HG03095 (cell line): ENCODE measurements around the gene RTEL1.

Experiments used
- ATAC-seq: cut with Tn5 transposase; IDR thresholded peaks from one replicate; pipeline ENCODE4 v1.9.1; 2021; ENCODE audit warnings: moderate library complexity; ENCODE audit not compliant: unreplicated experiment

RTEL1 gene

DNA sequence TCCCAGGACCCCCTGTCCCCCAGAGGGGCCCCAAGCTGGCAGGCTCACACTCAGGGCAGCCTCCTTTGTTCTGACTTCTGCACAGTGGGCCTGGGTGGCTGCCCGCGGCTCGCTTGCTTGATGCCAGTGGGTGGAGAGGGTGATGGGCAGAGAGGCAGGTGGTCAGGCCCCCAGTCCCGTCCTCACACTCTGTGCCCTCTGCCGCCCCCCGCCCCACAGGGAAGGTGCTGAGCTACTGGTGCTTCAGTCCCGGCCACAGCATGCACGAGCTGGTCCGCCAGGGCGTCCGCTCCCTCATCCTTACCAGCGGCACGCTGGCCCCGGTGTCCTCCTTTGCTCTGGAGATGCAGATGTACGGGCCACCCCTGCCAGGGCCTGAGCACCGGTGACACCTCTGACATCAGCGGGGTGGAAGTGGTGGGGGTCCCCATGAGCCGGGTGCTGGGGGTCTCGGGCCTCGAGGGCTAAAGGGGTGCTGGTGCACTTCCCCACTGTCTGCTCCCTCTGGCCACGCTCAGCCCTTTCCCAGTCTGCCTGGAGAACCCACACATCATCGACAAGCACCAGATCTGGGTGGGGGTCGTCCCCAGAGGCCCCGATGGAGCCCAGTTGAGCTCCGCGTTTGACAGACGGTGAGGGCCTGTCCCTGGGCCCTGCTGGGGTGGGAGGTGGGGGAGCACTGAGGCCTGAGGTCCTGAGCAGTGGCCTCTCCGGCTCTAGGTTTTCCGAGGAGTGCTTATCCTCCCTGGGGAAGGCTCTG, 29.5 kb downstream of the RTEL1 start:
- no peak for ATAC-seq

DNA sequence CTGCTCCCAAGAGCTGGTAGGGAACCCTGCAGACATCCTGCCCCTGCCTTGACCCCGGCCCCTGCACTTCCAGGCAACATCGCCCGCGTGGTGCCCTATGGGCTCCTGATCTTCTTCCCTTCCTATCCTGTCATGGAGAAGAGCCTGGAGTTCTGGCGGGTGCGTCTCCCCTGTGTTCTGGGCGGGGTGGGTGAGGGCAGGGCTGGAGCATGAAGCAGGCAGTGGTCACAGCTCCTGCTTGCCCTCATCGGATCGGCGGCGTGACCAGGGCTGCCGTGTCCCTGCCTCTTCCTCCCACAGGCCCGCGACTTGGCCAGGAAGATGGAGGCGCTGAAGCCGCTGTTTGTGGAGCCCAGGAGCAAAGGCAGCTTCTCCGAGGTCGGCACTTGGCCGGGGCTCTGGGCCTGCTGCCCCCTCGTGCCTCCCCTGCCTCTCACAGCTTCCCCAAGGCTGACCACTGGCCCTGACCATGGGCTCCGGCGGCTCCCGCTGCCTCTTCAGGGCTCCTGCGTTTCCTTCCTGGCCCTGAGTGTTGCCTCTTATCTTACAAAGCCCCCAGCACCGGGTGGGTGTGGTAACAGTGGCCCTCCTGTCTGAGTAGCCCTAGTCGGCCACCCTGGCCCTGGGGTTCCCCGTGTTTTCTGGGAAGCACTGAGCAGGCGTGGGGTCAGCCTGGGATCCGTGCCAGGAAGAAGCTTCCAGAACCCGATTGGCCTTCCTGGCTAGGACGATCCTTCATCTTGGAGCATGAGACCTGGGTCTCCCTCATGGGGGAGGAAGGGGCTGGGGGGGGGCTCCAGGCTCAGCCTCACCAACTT, 30.3 kb downstream of the RTEL1 start:
- no peak for ATAC-seq

DNA sequence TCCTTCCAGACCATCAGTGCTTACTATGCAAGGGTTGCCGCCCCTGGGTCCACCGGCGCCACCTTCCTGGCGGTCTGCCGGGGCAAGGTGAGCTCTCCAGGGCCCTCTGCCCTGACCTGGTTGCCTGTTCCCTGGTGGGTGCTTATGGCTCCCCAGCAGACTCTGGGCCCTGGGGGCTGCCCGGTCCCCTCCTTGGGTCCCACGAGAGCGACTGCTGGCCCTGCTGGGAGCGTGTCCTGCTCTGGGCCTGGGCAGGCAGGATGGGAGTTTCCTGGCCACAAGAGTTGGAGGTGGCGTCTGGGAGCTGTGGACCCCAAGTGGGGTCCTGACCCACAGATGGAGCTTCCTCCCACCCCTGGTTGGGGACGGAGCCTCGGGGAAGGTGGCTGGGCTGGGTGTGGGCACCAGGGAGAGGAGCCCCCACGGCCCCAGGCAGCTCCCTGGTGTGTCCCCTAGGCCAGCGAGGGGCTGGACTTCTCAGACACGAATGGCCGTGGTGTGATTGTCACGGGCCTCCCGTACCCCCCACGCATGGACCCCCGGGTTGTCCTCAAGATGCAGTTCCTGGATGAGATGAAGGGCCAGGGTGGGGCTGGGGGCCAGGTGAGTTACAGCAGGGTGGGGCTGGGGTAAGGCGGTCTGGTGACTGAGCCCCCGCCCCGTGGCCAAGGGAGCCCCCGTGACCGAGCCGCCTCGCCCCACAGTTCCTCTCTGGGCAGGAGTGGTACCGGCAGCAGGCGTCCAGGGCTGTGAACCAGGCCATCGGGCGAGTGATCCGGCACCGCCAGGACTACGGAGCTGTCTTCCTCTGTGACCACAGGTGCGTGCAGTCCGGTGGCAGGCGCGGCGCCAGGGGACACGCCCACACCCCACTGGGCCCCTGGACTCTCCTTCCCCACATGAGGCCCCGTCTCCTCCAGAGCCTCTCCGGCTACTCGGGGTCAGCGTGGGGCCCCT, 31.2 kb downstream of the RTEL1 start:
- no peak for ATAC-seq

DNA sequence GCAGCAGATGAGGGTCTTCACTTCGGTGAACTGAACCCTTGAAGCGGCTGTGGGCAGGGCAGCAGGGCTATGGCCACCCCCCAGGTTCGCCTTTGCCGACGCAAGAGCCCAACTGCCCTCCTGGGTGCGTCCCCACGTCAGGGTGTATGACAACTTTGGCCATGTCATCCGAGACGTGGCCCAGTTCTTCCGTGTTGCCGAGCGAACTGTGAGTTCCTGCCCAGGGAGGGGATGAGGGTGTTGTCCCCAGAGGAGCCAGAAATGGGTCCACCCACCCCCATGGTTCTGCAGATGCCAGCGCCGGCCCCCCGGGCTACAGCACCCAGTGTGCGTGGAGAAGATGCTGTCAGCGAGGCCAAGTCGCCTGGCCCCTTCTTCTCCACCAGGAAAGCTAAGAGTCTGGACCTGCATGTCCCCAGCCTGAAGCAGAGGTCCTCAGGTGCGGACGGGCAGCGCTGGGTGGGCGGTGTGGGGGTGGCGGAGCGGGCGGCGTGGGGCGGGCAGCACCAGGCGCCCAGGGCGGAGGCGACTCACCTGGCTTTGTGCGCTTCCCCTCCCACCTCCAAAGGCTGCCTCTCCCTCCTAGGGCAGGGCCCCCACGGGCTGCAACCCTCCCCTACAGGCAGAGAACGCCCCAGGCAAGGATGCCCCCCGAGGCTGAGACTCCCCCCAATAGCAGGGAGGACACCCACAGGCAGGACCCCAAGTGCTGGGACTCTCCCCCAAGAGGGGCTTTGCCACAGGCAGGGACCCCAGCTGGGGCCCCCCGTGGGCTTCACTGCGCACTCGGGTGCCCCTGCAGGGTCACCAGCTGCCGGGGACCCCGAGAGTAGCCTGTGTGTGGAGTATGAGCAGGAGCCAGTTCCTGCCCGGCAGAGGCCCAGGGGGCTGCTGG, 32.1 kb downstream of the RTEL1 start:
- no peak for ATAC-seq

DNA sequence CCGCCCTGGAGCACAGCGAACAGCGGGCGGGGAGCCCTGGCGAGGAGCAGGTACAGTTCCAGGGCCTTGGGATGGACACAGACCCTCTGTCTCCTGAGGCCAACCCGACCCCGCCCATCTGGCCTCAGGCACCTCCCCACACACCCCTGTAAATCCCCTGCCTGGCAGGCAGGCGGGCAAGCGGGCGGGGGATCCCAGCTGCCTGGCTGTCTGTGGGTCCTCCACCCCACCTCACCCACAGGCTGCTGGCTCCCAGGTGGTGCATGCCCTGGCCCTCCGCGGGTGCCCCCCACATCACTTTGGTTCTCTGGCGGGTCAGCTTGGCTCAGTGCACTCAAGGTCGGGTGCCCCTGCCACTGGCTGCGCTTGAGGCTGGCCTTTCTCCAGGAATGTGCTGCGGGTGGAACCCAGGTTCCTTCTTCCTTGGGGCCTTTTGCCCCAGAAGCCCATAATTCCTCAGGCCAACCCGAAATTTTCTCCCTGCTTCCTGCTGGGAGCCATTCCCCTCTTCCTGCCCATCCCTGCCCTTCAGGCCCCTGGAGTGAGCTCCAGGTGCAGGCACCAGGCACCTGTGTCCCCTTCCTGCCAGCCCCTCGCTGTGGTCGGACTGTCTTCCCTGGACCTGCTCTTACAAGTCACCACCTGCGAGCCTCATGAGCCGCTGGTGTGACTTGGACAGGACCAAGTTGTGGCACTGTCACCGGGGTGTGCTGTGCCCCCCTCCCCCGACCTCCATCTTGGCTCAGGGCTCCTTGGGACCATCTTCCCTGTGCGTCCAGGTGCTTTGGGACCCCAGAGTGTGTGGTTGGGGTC, 33.0 kb downstream of the RTEL1 start:
- ATAC-seq, result no peak

DNA sequence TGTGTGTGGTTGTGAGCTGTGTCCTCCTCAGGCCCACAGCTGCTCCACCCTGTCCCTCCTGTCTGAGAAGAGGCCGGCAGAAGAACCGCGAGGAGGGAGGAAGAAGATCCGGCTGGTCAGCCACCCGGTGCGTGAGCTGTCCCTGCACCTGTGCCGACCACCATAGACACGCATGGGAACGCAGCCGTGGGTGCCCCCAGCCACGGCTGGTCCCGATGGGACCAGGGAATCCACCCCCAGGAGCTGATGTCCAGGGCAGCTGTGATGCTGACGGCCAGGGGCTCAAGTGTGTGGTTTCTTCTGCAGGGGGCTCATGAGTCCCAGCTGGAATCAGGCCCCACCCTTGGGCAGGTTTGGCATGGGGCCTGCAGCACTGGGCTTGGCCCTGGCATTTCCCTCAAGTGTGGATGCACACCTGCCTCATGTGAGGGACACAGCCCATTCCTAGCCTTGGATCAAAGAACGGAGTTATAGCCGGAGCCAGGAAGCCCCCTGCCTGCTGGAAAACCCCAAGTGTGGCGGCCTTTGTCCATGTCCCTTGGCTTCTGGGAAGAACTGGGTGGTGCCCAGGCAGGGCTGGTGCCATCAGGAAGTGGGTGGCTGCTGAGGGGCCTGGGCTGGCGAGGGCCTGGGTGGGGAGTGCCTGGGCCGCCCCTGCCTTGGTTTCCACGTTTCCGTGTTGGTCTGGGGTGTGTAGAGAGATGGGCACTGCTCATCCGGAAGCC, 33.8 kb downstream of the RTEL1 start:
- no peak for ATAC-seq

DNA sequence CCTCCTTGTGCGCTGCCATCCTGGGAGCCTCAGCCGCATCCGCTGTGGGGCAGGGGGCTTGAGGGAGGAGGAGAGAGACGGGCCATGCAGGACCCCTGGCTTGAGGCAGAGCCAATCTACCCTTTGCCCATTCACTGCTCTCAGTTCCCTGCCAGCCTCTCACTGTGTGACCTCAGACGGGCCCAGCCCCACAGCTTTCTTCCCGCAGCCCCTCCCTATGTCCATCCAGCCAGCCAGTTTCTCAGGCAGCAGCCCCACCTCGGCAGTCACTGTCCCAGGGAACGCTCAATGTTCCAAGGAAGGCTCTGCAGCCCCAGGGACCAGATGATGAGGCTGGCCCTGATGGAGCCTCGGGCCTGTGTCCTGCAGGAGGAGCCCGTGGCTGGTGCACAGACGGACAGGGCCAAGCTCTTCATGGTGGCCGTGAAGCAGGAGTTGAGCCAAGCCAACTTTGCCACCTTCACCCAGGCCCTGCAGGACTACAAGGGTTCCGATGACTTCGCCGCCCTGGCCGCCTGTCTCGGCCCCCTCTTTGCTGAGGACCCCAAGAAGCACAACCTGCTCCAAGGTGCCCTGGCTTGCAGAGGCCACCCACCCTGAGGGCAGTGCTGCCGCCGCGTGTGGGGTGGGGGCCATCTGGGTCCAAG, 34.4 kb downstream of the RTEL1 start:
- ATAC-seq, result no peak

DNA sequence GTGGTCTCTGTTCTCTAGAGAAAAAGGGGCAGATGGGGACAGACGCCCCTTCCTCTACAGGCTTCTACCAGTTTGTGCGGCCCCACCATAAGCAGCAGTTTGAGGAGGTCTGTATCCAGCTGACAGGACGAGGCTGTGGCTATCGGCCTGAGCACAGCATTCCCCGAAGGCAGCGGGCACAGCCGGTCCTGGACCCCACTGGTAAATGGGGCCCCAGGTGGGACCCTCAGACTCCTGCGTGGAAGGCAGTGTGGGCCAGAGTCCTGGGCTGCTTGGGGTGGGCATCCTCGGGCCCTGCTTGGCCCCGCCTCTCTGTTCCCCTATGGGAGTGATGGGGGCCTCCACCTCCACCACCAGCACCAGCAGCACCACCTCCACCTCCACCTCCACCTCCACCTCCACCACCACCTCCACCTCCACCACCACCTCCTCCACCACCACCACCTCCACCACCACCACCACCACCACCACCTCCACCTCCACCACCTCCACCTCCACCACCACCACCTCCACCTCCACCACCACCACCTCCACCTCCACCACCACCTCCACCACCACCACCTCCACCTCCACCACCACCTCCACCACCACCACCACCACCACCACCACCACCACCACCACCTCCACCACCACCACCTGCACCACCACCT, 35.1 kb downstream of the RTEL1 start:
- no peak for ATAC-seq

DNA sequence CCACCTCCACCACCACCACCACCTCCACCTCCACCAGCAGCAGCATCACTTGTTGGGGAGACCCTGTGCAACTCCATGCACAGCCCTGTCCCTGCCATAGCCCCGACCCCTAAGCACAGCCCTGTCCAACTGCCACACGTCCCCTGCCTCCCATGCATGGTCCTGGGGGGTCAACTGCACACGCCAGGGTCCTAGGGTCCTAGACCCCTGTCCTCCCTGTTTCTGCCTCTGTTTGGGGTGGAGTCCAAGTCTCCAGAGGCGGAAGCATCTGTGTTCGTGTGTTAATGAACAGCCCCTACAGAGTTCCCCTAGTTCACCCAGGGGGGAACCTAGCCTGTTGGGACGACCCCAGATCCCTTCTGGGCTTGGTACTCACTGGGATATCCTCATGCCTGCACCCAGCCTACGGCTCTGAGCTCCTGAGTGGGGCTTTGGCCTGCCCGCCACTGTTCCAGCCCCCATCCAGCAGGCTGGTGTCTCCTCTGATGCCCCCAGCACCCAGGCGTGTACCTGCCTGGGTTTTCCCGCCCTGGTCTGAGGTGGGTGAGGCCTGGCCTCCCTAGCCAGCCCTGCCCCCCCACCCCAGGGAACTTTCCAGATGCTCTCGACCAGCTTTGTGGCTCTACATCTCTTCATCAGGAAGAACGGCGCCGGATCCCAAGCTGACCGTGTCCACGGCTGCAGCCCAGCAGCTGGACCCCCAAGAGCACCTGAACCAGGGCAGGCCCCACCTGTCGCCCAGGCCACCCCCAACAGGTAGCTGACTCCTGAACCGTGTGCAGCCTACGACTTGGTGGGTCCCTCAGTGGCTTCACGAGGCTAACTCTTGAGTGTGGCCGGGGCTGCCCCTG, 35.8 kb downstream of the RTEL1 start:
- ATAC-seq, result no peak

DNA sequence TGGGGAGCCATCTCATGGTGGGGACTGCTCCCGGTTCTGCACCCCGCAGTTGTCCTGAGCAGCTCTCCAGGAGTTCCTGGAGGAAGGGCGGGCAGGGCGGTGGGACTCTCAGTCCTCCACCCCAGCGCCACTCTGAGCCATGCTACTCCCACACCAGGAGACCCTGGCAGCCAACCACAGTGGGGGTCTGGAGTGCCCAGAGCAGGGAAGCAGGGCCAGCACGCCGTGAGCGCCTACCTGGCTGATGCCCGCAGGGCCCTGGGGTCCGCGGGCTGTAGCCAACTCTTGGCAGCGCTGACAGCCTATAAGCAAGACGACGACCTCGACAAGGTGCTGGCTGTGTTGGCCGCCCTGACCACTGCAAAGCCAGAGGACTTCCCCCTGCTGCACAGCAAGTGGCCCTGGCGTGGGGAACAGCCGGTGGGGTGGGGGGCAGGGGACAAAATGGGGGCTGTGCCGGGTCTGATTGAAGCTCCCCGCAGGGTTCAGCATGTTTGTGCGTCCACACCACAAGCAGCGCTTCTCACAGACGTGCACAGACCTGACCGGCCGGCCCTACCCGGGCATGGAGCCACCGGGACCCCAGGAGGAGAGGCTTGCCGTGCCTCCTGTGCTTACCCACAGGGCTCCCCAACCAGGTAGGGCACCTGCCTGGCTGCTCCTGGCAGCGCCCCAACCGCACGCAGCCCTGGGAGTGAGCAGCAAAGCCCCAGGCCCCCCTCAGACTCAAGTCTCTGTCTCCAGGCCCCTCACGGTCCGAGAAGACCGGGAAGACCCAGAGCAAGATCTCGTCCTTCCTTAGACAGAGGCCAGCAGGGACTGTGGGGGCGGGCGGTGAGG, 36.7 kb downstream of the RTEL1 start:
- ATAC-seq, result no peak

DNA sequence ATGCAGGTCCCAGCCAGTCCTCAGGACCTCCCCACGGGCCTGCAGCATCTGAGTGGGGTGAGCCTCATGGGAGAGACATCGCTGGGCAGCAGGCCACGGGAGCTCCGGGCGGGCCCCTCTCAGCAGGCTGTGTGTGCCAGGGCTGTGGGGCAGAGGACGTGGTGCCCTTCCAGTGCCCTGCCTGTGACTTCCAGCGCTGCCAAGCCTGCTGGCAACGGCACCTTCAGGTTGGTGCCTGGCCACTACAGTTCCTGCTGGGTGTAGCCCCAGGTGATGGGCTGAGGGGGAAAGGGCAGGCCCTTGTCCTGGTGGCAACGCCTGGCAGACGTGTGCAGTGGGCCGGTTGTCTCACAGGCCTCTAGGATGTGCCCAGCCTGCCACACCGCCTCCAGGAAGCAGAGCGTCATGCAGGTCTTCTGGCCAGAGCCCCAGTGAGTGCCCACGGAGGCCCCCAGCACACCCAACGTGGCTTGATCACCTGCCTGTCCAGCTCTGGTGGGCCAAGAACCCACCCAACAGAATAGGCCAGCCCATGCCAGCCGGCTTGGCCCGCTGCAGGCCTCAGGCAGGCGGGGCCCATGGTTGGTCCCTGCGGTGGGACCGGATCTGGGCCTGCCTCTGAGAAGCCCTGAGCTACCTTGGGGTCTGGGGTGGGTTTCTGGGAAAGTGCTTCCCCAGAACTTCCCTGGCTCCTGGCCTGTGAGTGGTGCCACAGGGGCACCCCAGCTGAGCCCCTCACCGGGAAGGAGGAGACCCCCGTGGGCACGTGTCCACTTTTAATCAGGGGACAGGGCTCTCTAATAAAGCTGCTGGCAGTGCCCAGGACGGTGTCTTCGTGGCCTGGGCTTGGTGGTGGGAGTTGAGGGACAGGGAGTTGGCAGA, 37.6 kb downstream of the RTEL1 start:
- ATAC-seq, result no peak

DNA sequence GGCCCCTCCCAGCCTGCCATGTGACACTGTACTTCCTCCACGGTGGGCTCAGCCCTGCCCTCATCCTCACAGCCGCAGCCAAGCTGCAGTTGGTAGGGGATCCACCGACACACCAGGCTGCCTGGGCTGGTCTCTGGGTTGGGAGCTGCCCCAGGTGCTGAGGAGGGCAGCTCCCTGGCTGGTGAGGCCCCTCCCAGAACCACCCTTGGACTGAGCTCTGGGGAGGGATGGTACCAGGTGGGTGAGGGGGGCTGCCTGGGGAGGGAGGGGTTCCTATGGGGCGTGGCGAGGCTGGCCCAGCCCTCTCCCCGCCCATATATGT, 38.2 kb downstream of the RTEL1 start:
- ATAC-seq, result no peak

DNA sequence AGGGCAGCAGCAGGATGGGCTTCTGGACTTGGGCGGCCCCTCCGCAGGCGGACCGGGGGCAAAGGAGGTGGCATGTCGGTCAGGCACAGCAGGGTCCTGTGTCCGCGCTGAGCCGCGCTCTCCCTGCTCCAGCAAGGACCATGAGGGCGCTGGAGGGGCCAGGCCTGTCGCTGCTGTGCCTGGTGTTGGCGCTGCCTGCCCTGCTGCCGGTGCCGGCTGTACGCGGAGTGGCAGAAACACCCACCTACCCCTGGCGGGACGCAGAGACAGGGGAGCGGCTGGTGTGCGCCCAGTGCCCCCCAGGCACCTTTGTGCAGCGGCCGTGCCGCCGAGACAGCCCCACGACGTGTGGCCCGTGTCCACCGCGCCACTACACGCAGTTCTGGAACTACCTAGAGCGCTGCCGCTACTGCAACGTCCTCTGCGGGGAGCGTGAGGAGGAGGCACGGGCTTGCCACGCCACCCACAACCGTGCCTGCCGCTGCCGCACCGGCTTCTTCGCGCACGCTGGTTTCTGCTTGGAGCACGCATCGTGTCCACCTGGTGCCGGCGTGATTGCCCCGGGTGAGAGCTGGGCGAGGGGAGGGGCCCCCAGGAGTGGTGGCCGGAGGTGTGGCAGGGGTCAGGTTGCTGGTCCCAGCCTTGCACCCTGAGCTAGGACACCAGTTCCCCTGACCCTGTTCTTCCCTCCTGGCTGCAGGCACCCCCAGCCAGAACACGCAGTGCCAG, 38.7 kb downstream of the RTEL1 start, which contains the start of gene TNFRSF6B:
TSS of gene TNFRSF6B (plus strand) at position 25 of the 729 bp plus-strand sequence. CDS start at position 141, 116 bp downstream.
- ATAC-seq, result no peak

DNA sequence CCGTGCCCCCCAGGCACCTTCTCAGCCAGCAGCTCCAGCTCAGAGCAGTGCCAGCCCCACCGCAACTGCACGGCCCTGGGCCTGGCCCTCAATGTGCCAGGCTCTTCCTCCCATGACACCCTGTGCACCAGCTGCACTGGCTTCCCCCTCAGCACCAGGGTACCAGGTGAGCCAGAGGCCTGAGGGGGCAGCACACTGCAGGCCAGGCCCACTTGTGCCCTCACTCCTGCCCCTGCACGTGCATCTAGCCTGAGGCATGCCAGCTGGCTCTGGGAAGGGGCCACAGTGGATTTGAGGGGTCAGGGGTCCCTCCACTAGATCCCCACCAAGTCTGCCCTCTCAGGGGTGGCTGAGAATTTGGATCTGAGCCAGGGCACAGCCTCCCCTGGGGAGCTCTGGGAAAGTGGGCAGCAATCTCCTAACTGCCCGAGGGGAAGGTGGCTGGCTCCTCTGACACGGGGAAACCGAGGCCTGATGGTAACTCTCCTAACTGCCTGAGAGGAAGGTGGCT, 39.3 kb downstream of the RTEL1 start:
- ATAC-seq, result no peak
